Neural cell (in vitro differentiated cells): ENCODE results near the gene TMEM167A. TPM values are rescaled to one million over a fixed set of nuclear protein-coding genes. Genes with fewer than 3 reads are reported as not detected.

Experiments used
- H2AFZ ChIP-seq: fragments of 200-600, 300-800 bp; sonication (generic), shearing (Covaris generic); 2 replicates; pipeline ENCODE4 v1.6.0; 2014; ENCODE audit warnings: low read depth, mild to moderate bottlenecking, antibody characterized with exemption, low read length, moderate library complexity
- H3F3A ChIP-seq: fragments of 200-600 bp; shearing (Covaris generic); 2 replicates; pipeline ENCODE4 v1.6.1; 2016; ENCODE audit warnings: mild to moderate bottlenecking, moderate library complexity, mixed read lengths, antibody characterized with exemption, low read length; ENCODE audit not compliant: insufficient read depth, poor library complexity, severe bottlenecking
- H3K27ac ChIP-seq: fragments of 200-600, 300-800 bp; sonication (generic), shearing (Covaris generic); 2 replicates; pipeline ENCODE4 v1.5.1; 2014; ENCODE audit warnings: mild to moderate bottlenecking, low read length, moderate library complexity
- H3K27me3 ChIP-seq: fragments of 300-800, 200-600 bp; sonication (generic), shearing (Covaris generic); 2 replicates; pipeline ENCODE4 v1.6.0; 2014; ENCODE audit warnings: mild to moderate bottlenecking, low read depth, low read length, moderate library complexity; ENCODE audit not compliant: insufficient read depth
- H3K36me3 ChIP-seq: fragments of 300-800, 200-600 bp; sonication (generic), shearing (Covaris generic); 2 replicates; pipeline ENCODE4 v1.5.1; 2014; ENCODE audit warnings: mild to moderate bottlenecking, antibody characterized with exemption, low read length, moderate library complexity; ENCODE audit not compliant: insufficient read depth
- H3K4me2 ChIP-seq: fragments of 300-800, 200-600 bp; sonication (generic), shearing (Covaris generic); 2 replicates; pipeline ENCODE4 v1.6.0; 2014; ENCODE audit warnings: mild to moderate bottlenecking, low read length
- H3K4me3 ChIP-seq: fragments of 300-800, 200-600 bp; sonication (generic), shearing (Covaris generic); 2 replicates; pipeline ENCODE4 v1.5.1; 2014; ENCODE audit warnings: mild to moderate bottlenecking, low read length, moderate library complexity
- H3K79me2 ChIP-seq: fragments of 200-600 bp; shearing (Covaris generic); replicated peaks from 2 replicates; pipeline ENCODE4 v1.6.0; 2014; ENCODE audit warnings: mild to moderate bottlenecking, low read length, moderate library complexity; ENCODE audit not compliant: insufficient read depth
- H3K9ac ChIP-seq: fragments of 300-800, 200-600 bp; sonication (generic), shearing (Covaris generic); 2 replicates; pipeline ENCODE4 v1.6.1; 2016; ENCODE audit warnings: mild to moderate bottlenecking, low read length, mixed read lengths
- H3K9me2 ChIP-seq: fragments of 200-600 bp; shearing (Covaris generic); 2 replicates; pipeline ENCODE4 v1.6.1; 2016; ENCODE audit warnings: mild to moderate bottlenecking, low read length, mixed read lengths; ENCODE audit not compliant: insufficient read depth
- H3K9me3 ChIP-seq: fragments of 200-600, 300-800 bp; sonication (generic), shearing (Covaris generic); 2 replicates; pipeline ENCODE4 v1.6.1; 2016; ENCODE audit warnings: mild to moderate bottlenecking, mixed run types, low read length, moderate library complexity, mixed read lengths
- H4K20me1 ChIP-seq: fragments of 200-600 bp; shearing (Covaris generic); 2 replicates; pipeline ENCODE4 v1.6.1; 2016; ENCODE audit warnings: mild to moderate bottlenecking, mixed run types; ENCODE audit not compliant: insufficient read depth
- CTCF ChIP-seq: fragments of 450-650 bp; IDR thresholded peaks from 2 replicates; pipeline ENCODE4 v1.5.1; 2014; ENCODE audit warnings: antibody characterized with exemption, mild to moderate bottlenecking, moderate library complexity; ENCODE audit not compliant: poor library complexity, severe bottlenecking
- EP300 ChIP-seq: fragments of 450-650 bp; conservative IDR thresholded peaks from 2 replicates; pipeline ENCODE4 v1.6.1; 2014; ENCODE audit warnings: antibody characterized with exemption, mild to moderate bottlenecking, moderate library complexity; ENCODE audit not compliant: poor library complexity, severe bottlenecking
- EZH2 ChIP-seq: fragments of 200-600, 300-800 bp; shearing (Covaris generic), sonication (generic); IDR thresholded peaks from 2 replicates; pipeline ENCODE4 v1.6.1; 2014; ENCODE audit warnings: antibody characterized with exemption, low read length, borderline replicate concordance, mild to moderate bottlenecking; ENCODE audit not compliant: insufficient read depth, poor library complexity, severe bottlenecking
- MXI1 ChIP-seq: fragments of 450-650 bp; conservative IDR thresholded peaks from 2 replicates; pipeline ENCODE4 v1.6.1; 2014; ENCODE audit warnings: antibody characterized with exemption, mild to moderate bottlenecking; ENCODE audit not compliant: poor library complexity, severe bottlenecking
- POLR2AphosphoS5 ChIP-seq: IDR thresholded peaks from 2 replicates; pipeline ENCODE4 v1.6.1; 2012
- RAD21 ChIP-seq: fragments of 450-650 bp; conservative IDR thresholded peaks from 2 replicates; pipeline ENCODE4 v1.6.1; 2014; ENCODE audit warnings: antibody characterized with exemption, mild to moderate bottlenecking, moderate library complexity
- REST ChIP-seq: IDR thresholded peaks from 2 replicates; pipeline ENCODE4 v1.6.1; 2012; ENCODE audit warnings: borderline replicate concordance
- SMC3 ChIP-seq: fragments of 450-650 bp; conservative IDR thresholded peaks from 2 replicates; pipeline ENCODE4 v1.6.1; 2014; ENCODE audit warnings: antibody characterized with exemption, mild to moderate bottlenecking, moderate library complexity; ENCODE audit not compliant: poor library complexity
- TAF1 ChIP-seq: IDR thresholded peaks from 2 replicates; pipeline ENCODE4 v1.6.1; 2012; ENCODE audit warnings: low read depth
- polyA plus RNA-seq: library from polyadenylated mRNA; depleted of rRNA; stranded (reverse); fragments of >200 nt; gene quantifications from 2 replicates; pipeline ENCODE4 v1.2.3, GENCODE V29; 2014

The TMEM167A gene
- polyA plus RNA-seq, 1 donor from 2014 or later: 436 TPM

- H3K9ac ChIP-seq: no peak overlapping the region
- H2AFZ ChIP-seq: no peak overlapping the region
- H3K9me2 ChIP-seq: no peaks in the 10 kb centered on the region
- TF ChIP-seq MXI1: no peak
- TF ChIP-seq EP300: no peak
- TF ChIP-seq POLR2AphosphoS5: no peak
- no peak for TF ChIP-seq SMC3
- no peak for TF ChIP-seq EZH2
- no peak for TF ChIP-seq TAF1
- TF ChIP-seq RAD21: no peak
- no peak for TF ChIP-seq REST
- no peak for TF ChIP-seq CTCF
- H3K27ac ChIP-seq: no peak overlapping the region
- no peaks in the 10 kb centered on the region for H3K79me2 ChIP-seq
- H3K27me3 ChIP-seq: no peaks in the 10 kb centered on the region
- no peaks in the 10 kb centered on the region for H3K36me3 ChIP-seq
- H3K4me3 ChIP-seq: no peak overlapping the region
- H3K9me3 ChIP-seq: no peaks in the 10 kb centered on the region
- no peaks in the 10 kb centered on the region for H4K20me1 ChIP-seq
- no peak overlapping the region for H3K4me2 ChIP-seq
- H3F3A ChIP-seq: no peaks in the 10 kb centered on the region
Observed at GRCh38 chr5:83102364-83102980, 25.3 kb upstream of the TMEM167A start.

- Histone ChIP-seq H3K27me3 (no peaks in the 10 kb centered on the region), H2AFZ (no peak overlapping the region), H3K4me2 (no peak overlapping the region), H3K9me3 (no peaks in the 10 kb centered on the region), H4K20me1 (no peaks in the 10 kb centered on the region), H3K9ac (no peak overlapping the region), H3K36me3 (no peaks in the 10 kb centered on the region), H3K9me2 (no peaks in the 10 kb centered on the region), H3F3A (no peaks in the 10 kb centered on the region), H3K79me2 (no peaks in the 10 kb centered on the region), H3K4me3 (no peak overlapping the region), H3K27ac (no peak overlapping the region)
- TF ChIP-seq RAD21 (no peak), EZH2 (no peak), MXI1 (no peak), EP300 (no peak), TAF1 (no peak), SMC3 (no peak), REST (no peak)
Observed at GRCh38 chr5:83101514-83101913, 24.3 kb upstream of the TMEM167A start.
